Testis (tissue), 2 donors: ENCODE data around the gene PPP1R13B.

Experiments
- POLR2A ChIP-seq: fragments of 450-650 bp; IDR thresholded peaks from one replicate; pipeline ENCODE4 v1.6.1; 2017; ENCODE audit warnings: antibody characterized with exemption, mild to moderate bottlenecking, moderate library complexity
- TF ChIP-seq, protein P1 (sequence below), 3 experiments: fragments of 450-650 bp in 2 of 3; fragments of 200-600 bp in 1 of 3; sonication (generic) in 1 of 3; IDR thresholded peaks; one replicate each; pipeline ENCODE4 v1.5.1; 2016 to 2019; ENCODE audit warnings: antibody characterized with exemption in 3 of 3, mild to moderate bottlenecking in 2 of 3, moderate library complexity in 1 of 3

DNA sequence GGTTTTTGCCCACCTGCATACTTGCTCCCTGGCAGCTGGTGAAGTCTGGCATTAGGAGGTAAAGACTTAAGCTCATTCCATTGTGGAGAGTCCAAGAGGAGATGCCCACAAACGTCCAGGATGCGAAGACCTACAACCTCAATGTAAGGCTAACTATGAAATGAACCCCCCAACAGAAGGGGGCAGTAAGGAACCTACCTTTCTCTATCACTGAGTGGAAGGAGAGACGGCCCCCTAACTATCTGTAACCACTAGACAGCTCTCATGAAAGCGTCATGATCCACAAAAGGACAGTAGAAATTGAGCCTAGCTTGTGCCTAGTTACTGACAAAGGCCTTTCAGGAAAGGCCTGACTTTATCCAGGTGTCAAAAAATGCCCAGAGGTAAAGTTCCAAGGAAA, 76.5 kb downstream of the PPP1R13B start:
- TF ChIP-seq, protein P1, sequence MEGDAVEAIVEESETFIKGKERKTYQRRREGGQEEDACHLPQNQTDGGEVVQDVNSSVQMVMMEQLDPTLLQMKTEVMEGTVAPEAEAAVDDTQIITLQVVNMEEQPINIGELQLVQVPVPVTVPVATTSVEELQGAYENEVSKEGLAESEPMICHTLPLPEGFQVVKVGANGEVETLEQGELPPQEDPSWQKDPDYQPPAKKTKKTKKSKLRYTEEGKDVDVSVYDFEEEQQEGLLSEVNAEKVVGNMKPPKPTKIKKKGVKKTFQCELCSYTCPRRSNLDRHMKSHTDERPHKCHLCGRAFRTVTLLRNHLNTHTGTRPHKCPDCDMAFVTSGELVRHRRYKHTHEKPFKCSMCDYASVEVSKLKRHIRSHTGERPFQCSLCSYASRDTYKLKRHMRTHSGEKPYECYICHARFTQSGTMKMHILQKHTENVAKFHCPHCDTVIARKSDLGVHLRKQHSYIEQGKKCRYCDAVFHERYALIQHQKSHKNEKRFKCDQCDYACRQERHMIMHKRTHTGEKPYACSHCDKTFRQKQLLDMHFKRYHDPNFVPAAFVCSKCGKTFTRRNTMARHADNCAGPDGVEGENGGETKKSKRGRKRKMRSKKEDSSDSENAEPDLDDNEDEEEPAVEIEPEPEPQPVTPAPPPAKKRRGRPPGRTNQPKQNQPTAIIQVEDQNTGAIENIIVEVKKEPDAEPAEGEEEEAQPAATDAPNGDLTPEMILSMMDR (IDR thresholded peaks at IDR 0.05): no peak
- no peak for TF ChIP-seq POLR2A
